B cell (primary cell): ENCODE data around the gene CXCR6. TPM values are rescaled to one million over a fixed set of nuclear protein-coding genes. Genes with fewer than 3 reads are reported as not detected.

ENCODE experiments used
- ATAC-seq: fragments of 200-7000 bp; cut with Tn5 transposase; one replicate; pipeline ENCODE4 v1.10.0; 2021; ENCODE audit warnings: low read depth, mild to moderate bottlenecking, moderate number of reproducible peaks, moderate library complexity
- CTCF ChIA-PET: fragments of 350-600 bp; sonication (Branson Sonifier 250); formaldehyde crosslinking; loops from one replicate; lab custom pipeline; 2021; ENCODE audit warnings: antibody characterized with exemption, inconsistent platforms; lab: Charles Lee
- POLR2A ChIA-PET: fragments of 350-600 bp; sonication (Branson Sonifier 250); formaldehyde crosslinking; loops from one replicate; lab custom pipeline; 2021; ENCODE audit warnings: antibody characterized with exemption; lab: Charles Lee
- DNase-seq: peaks from one replicate; pipeline ENCODE4 v3.0.0; 2013
- H2AFZ ChIP-seq: 2 replicates; pipeline ENCODE4 v1.6.1; 2012; ENCODE audit warnings: mild to moderate bottlenecking, low read depth, low read length; ENCODE audit not compliant: insufficient read depth, poor library complexity, severe bottlenecking
- H3K27ac ChIP-seq, 2 donors: 1 replicate in 1 of 2; 2 replicates in 1 of 2; pipeline ENCODE4 v1.5.1; 2012 to 2013; ENCODE audit warnings: low read length in 2 of 2, mild to moderate bottlenecking in 2 of 2, moderate library complexity in 1 of 2
- H3K27me3 ChIP-seq, 4 experiments: fragments of 200-600 bp in 1 of 4; sonication (generic) in 1 of 4; replicated peaks in 1 of 4; 1 replicate in 2 of 4; 2 replicates in 2 of 4; pipeline versions ENCODE4 v1.6.1 to v1.7.0; 2013 to 2016; ENCODE audit warnings: low read length in 3 of 4, mild to moderate bottlenecking in 2 of 4, mixed read lengths in 1 of 4, moderate library complexity in 1 of 4; ENCODE audit not compliant: insufficient read depth in 4 of 4, control insufficient read depth in 3 of 4; ENCODE audit errors: control extremely low read depth in 1 of 4
- H3K36me3 ChIP-seq, 2 experiments: replicated peaks in 1 of 2; 1 replicate in 1 of 2; 2 replicates in 1 of 2; pipeline versions ENCODE4 v1.6.1 to v1.7.1; 2013; ENCODE audit warnings: low read length in 1 of 2; ENCODE audit not compliant: insufficient read depth in 2 of 2, control insufficient read depth in 1 of 2; ENCODE audit errors: control extremely low read depth in 1 of 2, extremely low read depth in 1 of 2
- H3K4me1 ChIP-seq, 2 donors: fragments of 200-600 bp in 1 of 2; sonication (generic) in 1 of 2; 1 replicate in 1 of 2; 2 replicates in 1 of 2; pipeline versions ENCODE4 v1.5.1 to v1.6.1; 2013 to 2017; ENCODE audit warnings: low read length in 2 of 2; ENCODE audit not compliant: control insufficient read depth in 2 of 2, insufficient read depth in 2 of 2
- H3K4me2 ChIP-seq: replicated peaks from 2 replicates; pipeline ENCODE3; 2012; ENCODE audit warnings: mild to moderate bottlenecking, low read depth, low read length; ENCODE audit not compliant: poor library complexity, severe bottlenecking
- H3K4me3 ChIP-seq, 5 experiments: fragments of 200-600 bp in 1 of 5; sonication (generic) in 1 of 5; 1 replicate in 3 of 5; 2 replicates in 2 of 5; pipeline versions ENCODE4 v1.5.1 to v1.7.0; 2011 to 2016; ENCODE audit warnings: low read length in 4 of 5, mild to moderate bottlenecking in 4 of 5, low read depth in 2 of 5, control low read depth in 1 of 5, moderate library complexity in 1 of 5; ENCODE audit not compliant: insufficient read depth in 1 of 5; ENCODE audit errors: control extremely low read depth in 1 of 5, extremely low read depth in 1 of 5
- H3K79me2 ChIP-seq: fragments of 200-600 bp; sonication (generic); one replicate; pipeline ENCODE4 v1.6.0; 2016; ENCODE audit warnings: low read length; ENCODE audit not compliant: control insufficient read depth, insufficient read depth
- H3K9ac ChIP-seq: fragments of 200-600 bp; sonication (generic); 2 replicates; pipeline ENCODE4 v1.6.1; 2017; ENCODE audit warnings: mild to moderate bottlenecking, low read length, moderate library complexity
- H3K9me3 ChIP-seq, 3 donors: one replicate each; pipeline versions ENCODE4 v1.6.1 to v1.7.1; 2013; ENCODE audit warnings: low read length in 2 of 3; ENCODE audit not compliant: control insufficient read depth in 2 of 3, insufficient read depth in 1 of 3; ENCODE audit errors: control extremely low read depth in 1 of 3
- H4K20me1 ChIP-seq: 2 replicates; pipeline ENCODE4 v1.6.0; 2012; ENCODE audit warnings: mild to moderate bottlenecking, low read length; ENCODE audit not compliant: insufficient read depth, control insufficient read depth, poor library complexity, severe bottlenecking
- H3K27ac Mint-ChIP-seq: one replicate; pipeline ENCODE4 v1.8.0; 2021; ENCODE audit warnings: mixed read lengths
- H3K27me3 Mint-ChIP-seq: one replicate; pipeline ENCODE4 v1.8.0; 2021; ENCODE audit warnings: mixed read lengths
- H3K4me1 Mint-ChIP-seq: one replicate; pipeline ENCODE4 v1.8.0; 2021; ENCODE audit warnings: mixed read lengths
- H3K4me3 Mint-ChIP-seq: one replicate; pipeline ENCODE4 v1.8.0; 2021; ENCODE audit warnings: mixed read lengths
- H3K9me3 Mint-ChIP-seq: one replicate; pipeline ENCODE4 v1.8.0; 2022; ENCODE audit warnings: mixed read lengths; ENCODE audit not compliant: insufficient read depth
- EZH2 ChIP-seq: IDR thresholded peaks from 2 replicates; pipeline ENCODE4 v1.6.1; 2012; ENCODE audit warnings: borderline replicate concordance, low read depth, mild to moderate bottlenecking, moderate library complexity, low read length; ENCODE audit not compliant: insufficient read depth, poor library complexity, severe bottlenecking
- WGBS: methylation state at CpG from one replicate; pipeline ENCODE4 v1.1.5; 2013; ENCODE audit warnings: missing lambda C conversion rate; ENCODE audit not compliant: insufficient coverage; 5-methylcytosine and 5-hydroxymethylcytosine counted together
- intact Hi-C: fragments of 100-400 bp; cut with micrococcal nuclease; formaldehyde crosslinking; loops from one replicate; pipeline ENCODE4 v1.10.0; 2022
- polyA plus RNA-seq: library from polyadenylated mRNA; depleted of rRNA; stranded (reverse); fragments of >200 nt; gene quantifications from 2 replicates; pipeline ENCODE4 v1.2.3, GENCODE V29; 2012
- total RNA-seq, 2 donors: library from RNA; stranded (reverse); fragments of 120-200 nt in 1 of 2; gene quantifications; 1 replicate in 1 of 2; 2 replicates in 1 of 2; pipeline versions ENCODE4 v1.2.3 to v1.2.4, GENCODE V29; 2013 to 2022
- TF ChIP-seq, protein P1 (sequence below): fragments of 200-600 bp; IDR thresholded peaks from one replicate; pipeline ENCODE4 v1.8.0; 2022; ENCODE audit warnings: antibody characterized with exemption, mild to moderate bottlenecking

CXCR6 gene
- total and polyA plus RNA-seq, 2 donors (not counting 1 experiment from before 2014, with no cell fraction given) = not detected

DNA sequence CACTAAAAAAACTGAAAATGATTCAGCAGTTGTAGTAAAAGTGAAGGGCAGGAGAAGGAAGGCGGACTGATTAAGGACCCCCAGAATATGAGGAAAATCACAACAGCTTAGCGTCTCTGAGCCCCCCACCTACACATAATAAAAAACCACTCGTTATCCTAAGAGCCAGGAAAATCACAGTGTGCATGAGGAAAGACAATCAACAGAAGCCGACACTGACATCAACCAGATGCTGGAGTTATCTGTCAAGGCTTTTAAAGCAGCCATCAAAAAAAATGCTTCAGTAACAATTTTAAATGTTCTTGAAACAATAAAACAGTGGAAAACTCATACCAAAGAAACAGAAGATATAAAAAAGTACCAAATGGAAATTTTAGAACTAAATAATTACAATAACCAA lies 9.7 kb upstream of the CXCR6 start:
- no peak overlapping the region for H2AFZ ChIP-seq
- no peak overlapping the region for H3K9ac ChIP-seq
- Mint-ChIP-seq H3K4me3 (no peak overlapping the region), H3K27ac (no peak overlapping the region), H3K9me3 (no peaks in the 10 kb centered on the region), H3K4me1 (no peaks in the 10 kb centered on the region), H3K27me3 (no peaks in the 10 kb centered on the region)
- H4K20me1 ChIP-seq = no peaks in the 10 kb centered on the region
- no peak overlapping the region for H3K27ac ChIP-seq
- no peak for TF ChIP-seq EZH2
- intact Hi-C loops = no loop called here
- ChIA-PET CTCF (interaction anchor here (0.6 to 0.9 kb wide), 3 partner anchors 145 to 386 kb away, joined by 3 to 4 read pairs (median 3); no protein-coding TSS in a partner anchor), POLR2A (no interaction called here)
- ATAC-seq = no peak
- H3K79me2 ChIP-seq = no peaks in the 10 kb centered on the region
- DNase-seq = no peak
- H3K36me3 ChIP-seq = peaks cover 2 to 87% of the 10 kb centered on the region in 2 experiments
- H3K9me3 ChIP-seq = no peaks in the 10 kb centered on the region
- H3K4me3 ChIP-seq = no peak overlapping the region
- no peaks in the 10 kb centered on the region for H3K27me3 ChIP-seq
- H3K4me2 ChIP-seq = no peak overlapping the region
- WGBS = 100% methylated on average over 2 of the region's 4 CpGs
- no peaks in the 10 kb centered on the region for H3K4me1 ChIP-seq

DNA sequence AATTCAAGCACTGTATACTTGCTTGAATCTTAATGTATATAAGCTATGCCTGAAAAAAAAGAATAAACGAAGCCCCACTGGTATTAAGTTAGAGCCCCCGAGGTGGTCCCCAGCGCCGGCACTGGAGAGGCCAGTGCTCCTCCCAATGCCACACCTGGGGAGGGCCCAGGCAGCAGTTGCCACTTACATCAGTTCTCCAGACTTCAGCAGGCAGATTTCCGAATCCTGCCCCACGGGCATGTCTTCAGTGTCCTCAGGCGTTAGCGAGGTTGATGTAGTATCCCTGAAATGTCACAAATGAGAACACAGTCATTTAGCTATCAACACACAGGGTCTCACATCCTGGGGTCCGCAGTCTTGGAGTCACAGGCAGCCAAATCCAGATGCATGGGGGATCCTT lies 7.0 kb upstream of the CXCR6 start:
- Histone ChIP-seq H3K4me2 (no peak overlapping the region), H3K79me2 (no peaks in the 10 kb centered on the region), H3K27me3 (no peaks in the 10 kb centered on the region), H2AFZ (no peak overlapping the region), H3K27ac (no peak overlapping the region), H3K36me3 (peaks cover 0 to 61% of the 10 kb centered on the region in 2 experiments), H3K9me3 (no peaks in the 10 kb centered on the region), H3K4me3 (no peak overlapping the region), H3K9ac (no peak overlapping the region), H4K20me1 (no peaks in the 10 kb centered on the region), H3K4me1 (peaks cover 0 to 5% of the 10 kb centered on the region in 2 donors)
- ATAC-seq (no peak), DNase-seq (no peak)
- Mint-ChIP-seq H3K27ac (no peak overlapping the region), H3K27me3 (no peaks in the 10 kb centered on the region), H3K4me1 (no peaks in the 10 kb centered on the region), H3K9me3 (no peaks in the 10 kb centered on the region), H3K4me3 (no peak overlapping the region)
- TF ChIP-seq EZH2 = no peak
- TF ChIP-seq, protein P1, sequence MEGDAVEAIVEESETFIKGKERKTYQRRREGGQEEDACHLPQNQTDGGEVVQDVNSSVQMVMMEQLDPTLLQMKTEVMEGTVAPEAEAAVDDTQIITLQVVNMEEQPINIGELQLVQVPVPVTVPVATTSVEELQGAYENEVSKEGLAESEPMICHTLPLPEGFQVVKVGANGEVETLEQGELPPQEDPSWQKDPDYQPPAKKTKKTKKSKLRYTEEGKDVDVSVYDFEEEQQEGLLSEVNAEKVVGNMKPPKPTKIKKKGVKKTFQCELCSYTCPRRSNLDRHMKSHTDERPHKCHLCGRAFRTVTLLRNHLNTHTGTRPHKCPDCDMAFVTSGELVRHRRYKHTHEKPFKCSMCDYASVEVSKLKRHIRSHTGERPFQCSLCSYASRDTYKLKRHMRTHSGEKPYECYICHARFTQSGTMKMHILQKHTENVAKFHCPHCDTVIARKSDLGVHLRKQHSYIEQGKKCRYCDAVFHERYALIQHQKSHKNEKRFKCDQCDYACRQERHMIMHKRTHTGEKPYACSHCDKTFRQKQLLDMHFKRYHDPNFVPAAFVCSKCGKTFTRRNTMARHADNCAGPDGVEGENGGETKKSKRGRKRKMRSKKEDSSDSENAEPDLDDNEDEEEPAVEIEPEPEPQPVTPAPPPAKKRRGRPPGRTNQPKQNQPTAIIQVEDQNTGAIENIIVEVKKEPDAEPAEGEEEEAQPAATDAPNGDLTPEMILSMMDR = no peak
- intact Hi-C loops = loop anchor here (5.0 kb wide), 1 partner anchor 271 kb away; the partner anchor contains the start of gene CCR1
- ChIA-PET CTCF (interaction anchor here (1.1 to 5.2 kb wide), 7 partner anchors 133 to 443 kb away, joined by 3 to 193 read pairs (median 24); partner anchors contain the start of gene CCR5), POLR2A (no interaction called here)
- 94% methylated on average over 8 of the region's 9 CpGs for WGBS
